GM23248 (cell line): ENCODE measurements around the gene ADRA2C. TPM values are rescaled to one million over a fixed set of nuclear protein-coding genes. Genes with fewer than 3 reads are reported as not detected.

ENCODE experiments used
- DNase-seq: peaks from one replicate; pipeline ENCODE4 v3.0.0-alpha.2; 2015
- H2AFZ ChIP-seq: fragments of 200-600 bp; sonication (generic); 2 replicates; pipeline ENCODE4 v1.6.1; 2016; ENCODE audit warnings: antibody characterized with exemption
- H3F3A ChIP-seq: fragments of 200-600 bp; sonication (generic); 2 replicates; pipeline ENCODE4 v1.6.1; 2016; ENCODE audit warnings: mild to moderate bottlenecking, antibody characterized with exemption, mixed run types; ENCODE audit not compliant: insufficient read depth
- H3K27ac ChIP-seq: fragments of 200-600 bp; sonication (generic); 2 replicates; pipeline ENCODE4 v1.5.1; 2016; ENCODE audit warnings: mild to moderate bottlenecking
- H3K27me3 ChIP-seq: fragments of 200-600 bp; sonication (generic); replicated peaks from 2 replicates; pipeline ENCODE4 v1.6.1; 2016; ENCODE audit warnings: mild to moderate bottlenecking; ENCODE audit not compliant: insufficient read depth
- H3K36me3 ChIP-seq: fragments of 200-600 bp; sonication (generic); 2 replicates; pipeline ENCODE4 v1.6.1; 2016; ENCODE audit warnings: low read depth, mild to moderate bottlenecking
- H3K4me1 ChIP-seq: fragments of 200-600 bp; sonication (generic); 2 replicates; pipeline ENCODE4 v1.6.1; 2016; ENCODE audit warnings: mild to moderate bottlenecking; ENCODE audit not compliant: insufficient read depth
- H3K4me2 ChIP-seq: fragments of 200-600 bp; sonication (generic); one replicate; pipeline ENCODE4 v1.6.1; 2016; ENCODE audit warnings: mild to moderate bottlenecking; ENCODE audit not compliant: unreplicated experiment
- H3K4me3 ChIP-seq: fragments of 200-600 bp; sonication (generic); 2 replicates; pipeline ENCODE4 v1.5.1; 2016; ENCODE audit warnings: mild to moderate bottlenecking
- H3K79me2 ChIP-seq: fragments of 200-600 bp; sonication (generic); 2 replicates; pipeline ENCODE4 v1.6.1; 2016; ENCODE audit warnings: mild to moderate bottlenecking; ENCODE audit not compliant: insufficient read depth
- H3K9ac ChIP-seq: fragments of 200-600 bp; sonication (generic); 2 replicates; pipeline ENCODE4 v1.6.1; 2016; ENCODE audit warnings: mild to moderate bottlenecking
- H3K9me2 ChIP-seq: fragments of 200-600 bp; sonication (generic); 2 replicates; pipeline ENCODE4 v1.6.1; 2016; ENCODE audit warnings: mixed run types, mild to moderate bottlenecking, moderate library complexity; ENCODE audit not compliant: insufficient read depth
- H3K9me3 ChIP-seq: fragments of 200-600 bp; sonication (generic); one replicate; pipeline ENCODE4 v1.6.1; 2017; ENCODE audit warnings: low read depth
- H4K20me1 ChIP-seq: fragments of 200-600 bp; sonication (generic); 2 replicates; pipeline ENCODE4 v1.6.0; 2016; ENCODE audit not compliant: insufficient read depth
- EZH2 ChIP-seq: fragments of 200-600 bp; sonication (generic); IDR thresholded peaks from 2 replicates; pipeline ENCODE4 v1.6.1; 2018; ENCODE audit warnings: antibody characterized with exemption, mild to moderate bottlenecking; ENCODE audit not compliant: insufficient read depth, poor library complexity, severe bottlenecking
- EZH2phosphoT487 ChIP-seq: fragments of 200-600 bp; sonication (generic); IDR thresholded peaks from 2 replicates; pipeline ENCODE4 v1.6.1; 2018; ENCODE audit warnings: antibody characterized with exemption, moderate library complexity, mild to moderate bottlenecking, low read depth; ENCODE audit not compliant: insufficient read depth
- WGBS, 2 experiments: methylation state at CpG; one replicate each; pipeline ENCODE4 v1.1.6; 2015 to 2017; ENCODE audit warnings: low lambda C conversion rate in 2 of 2, low coverage in 1 of 2; ENCODE audit errors: missing lambda C conversion rate in 2 of 2; 5-methylcytosine and 5-hydroxymethylcytosine counted together
- in situ Hi-C: fragments of 300-500 bp; cut with MboI; formaldehyde crosslinking; loops from 2 replicates; pipeline ENCODE4 v1.15.0; 2020
- polyA plus RNA-seq: library from polyadenylated mRNA; unstranded; fragments of >200 nt; fragmentation: Nextera tagmentation; extraction: Ambion mirVana; gene quantifications from 2 replicates; pipeline ENCODE4 v1.2.1, GENCODE V29; 2016
- total RNA-seq: library from RNA; depleted of rRNA; stranded (reverse); fragments of >200 nt; shearing (Covaris generic); gene quantifications from 2 replicates; pipeline ENCODE4 v1.2.3, GENCODE V29; 2014

Gene ADRA2C
- total and polyA plus RNA-seq, 2 experiments from 2014 or later: 0.14 to 2.2 TPM

DNA sequence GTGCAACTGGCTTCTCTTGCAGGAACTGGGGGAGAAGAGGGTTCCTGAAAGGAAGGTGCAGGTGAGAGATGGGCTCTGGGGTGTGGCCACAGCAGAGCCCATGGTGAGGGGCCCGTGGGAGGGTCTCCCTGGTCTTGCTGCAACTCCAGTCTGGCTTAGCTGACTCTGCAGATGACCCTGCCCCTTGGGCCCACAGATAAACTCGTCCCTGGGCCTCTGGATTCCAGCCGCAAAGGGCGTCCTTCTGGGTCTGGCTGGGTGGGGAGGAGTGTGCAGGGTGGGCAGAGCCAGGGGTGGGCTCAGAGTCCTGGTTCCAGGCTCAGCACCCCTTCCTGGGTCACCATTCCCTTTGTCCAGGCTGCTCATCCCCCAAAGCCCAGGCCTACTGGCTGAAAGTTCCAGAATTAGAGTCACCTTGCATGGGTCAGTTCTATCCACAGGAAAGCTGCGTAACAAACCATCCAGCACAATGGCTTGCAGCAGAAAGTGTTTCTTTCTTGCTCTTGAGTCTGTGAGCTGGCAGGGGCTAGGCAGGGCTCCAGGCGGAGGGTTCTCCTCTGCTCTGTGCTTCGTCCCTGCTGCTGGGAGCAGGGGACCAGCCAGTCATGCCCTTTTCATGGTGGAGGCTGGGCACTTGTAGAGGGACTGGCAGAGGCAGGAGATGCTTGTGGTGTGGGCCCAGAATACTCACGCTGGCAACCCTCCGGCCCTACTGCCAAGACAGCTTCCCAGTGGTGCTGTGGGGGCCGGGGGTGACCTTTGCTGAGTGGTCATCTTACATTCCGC is 43.5 kb upstream of the ADRA2C start:
- Histone ChIP-seq H3K27me3 (peaks cover 29% of the 10 kb centered on the region), H3K4me2 (no peak overlapping the region), H2AFZ (no peak overlapping the region), H3K79me2 (no peaks in the 10 kb centered on the region), H3K36me3 (no peaks in the 10 kb centered on the region), H3F3A (no peaks in the 10 kb centered on the region), H3K9me2 (no peaks in the 10 kb centered on the region), H3K9me3 (no peaks in the 10 kb centered on the region), H3K27ac (no peak overlapping the region), H3K4me1 (no peaks in the 10 kb centered on the region), H3K4me3 (no peak overlapping the region), H3K9ac (no peak overlapping the region), H4K20me1 (no peaks in the 10 kb centered on the region)
- TF ChIP-seq EZH2 (no peak), EZH2phosphoT487 (no peak)
- DNase-seq: no peak
- 57 to 68% methylated on average over 11 of the region's 11 CpGs for WGBS, 2 experiments
- in situ Hi-C loops: no loop called here

DNA sequence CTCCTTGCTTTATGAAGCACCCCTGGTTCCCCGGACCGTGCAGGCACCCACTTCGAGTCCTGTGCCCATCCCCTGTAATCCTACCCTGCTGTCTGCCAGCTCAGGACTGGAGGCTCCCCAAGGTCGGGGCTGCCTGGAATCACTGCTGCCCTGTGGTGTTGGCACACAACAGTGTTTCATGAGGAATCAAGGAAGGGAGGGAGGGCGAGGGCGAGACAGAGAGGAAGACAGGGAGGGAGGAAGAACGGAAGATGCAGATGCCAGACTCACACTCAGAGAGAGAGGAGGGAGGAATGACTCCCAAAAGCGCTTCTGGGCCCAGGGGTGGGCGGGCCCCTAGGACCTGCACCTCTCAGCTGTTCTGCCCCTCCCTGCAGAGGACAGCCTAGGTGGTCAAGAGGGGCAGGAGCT is 42.9 kb upstream of the ADRA2C start:
- Histone ChIP-seq H3K4me3 (no peak overlapping the region), H3F3A (no peaks in the 10 kb centered on the region), H3K4me2 (no peak overlapping the region), H4K20me1 (no peaks in the 10 kb centered on the region), H3K79me2 (no peaks in the 10 kb centered on the region), H3K4me1 (no peaks in the 10 kb centered on the region), H3K9me2 (no peaks in the 10 kb centered on the region), H3K9me3 (no peaks in the 10 kb centered on the region), H3K27me3 (peaks cover 23% of the 10 kb centered on the region), H2AFZ (no peak overlapping the region), H3K9ac (no peak overlapping the region), H3K36me3 (no peaks in the 10 kb centered on the region), H3K27ac (no peak overlapping the region)
- WGBS, 2 experiments: 62 to 82% methylated on average over 6 to 9 of the region's 9 CpGs
- TF ChIP-seq EZH2phosphoT487 (no peak), EZH2 (no peak)
- no peak for DNase-seq
- in situ Hi-C loops: no loop called here

DNA sequence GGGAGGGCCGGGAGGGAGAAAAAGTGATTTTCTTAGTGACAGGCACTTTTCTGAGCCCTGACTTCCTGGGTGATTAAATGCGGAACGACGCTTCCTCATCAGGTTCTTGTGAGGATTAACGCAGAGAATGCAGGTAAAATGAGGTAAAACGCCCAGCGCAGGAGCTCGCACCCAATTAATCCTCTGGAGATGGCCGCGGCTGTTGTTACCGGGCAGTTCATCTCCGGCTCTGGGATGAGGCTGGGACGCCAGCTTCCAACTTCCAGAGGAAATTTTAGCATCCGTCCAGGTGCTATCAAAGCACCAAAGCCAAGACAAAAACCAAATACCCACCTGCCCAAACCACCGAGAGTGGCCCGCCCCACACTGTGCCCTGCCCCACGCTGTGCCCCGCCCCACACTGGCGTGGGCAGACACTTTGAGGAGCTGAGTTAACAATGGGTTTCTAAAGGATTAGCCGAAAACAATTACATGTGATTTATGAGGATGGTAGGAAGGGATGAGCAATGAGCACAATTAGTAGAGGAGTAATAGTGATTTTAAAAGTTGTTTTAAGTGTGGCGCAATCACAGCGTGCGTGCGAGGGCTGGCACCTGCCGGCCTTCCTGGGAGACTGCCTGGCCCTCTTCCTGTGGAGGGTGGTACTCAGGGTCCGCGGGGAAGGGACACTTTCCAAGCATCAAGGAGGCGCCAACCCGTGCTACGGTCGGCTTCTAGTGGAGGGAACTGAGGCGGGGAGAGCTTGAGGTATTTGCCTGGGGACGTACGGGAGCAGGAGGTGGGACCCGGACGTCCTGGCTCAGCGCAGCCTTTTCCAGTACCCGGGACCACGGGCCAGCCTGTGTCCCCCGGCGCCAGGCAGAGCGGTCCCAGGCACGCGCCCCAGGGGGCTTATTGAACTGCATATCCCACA is 41.6 kb upstream of the ADRA2C start:
- Histone ChIP-seq H3F3A (no peaks in the 10 kb centered on the region), H4K20me1 (no peaks in the 10 kb centered on the region), H3K9me3 (no peaks in the 10 kb centered on the region), H3K36me3 (no peaks in the 10 kb centered on the region), H3K4me1 (peaks cover under 1% of the 10 kb centered on the region; the same call in 1 of the 2 replicates), H2AFZ (no peak overlapping the region), H3K79me2 (no peaks in the 10 kb centered on the region), H3K4me2 (no peak overlapping the region), H3K27ac (no peak overlapping the region), H3K9ac (no peak overlapping the region), H3K27me3 (peaks cover 17% of the 10 kb centered on the region), H3K9me2 (no peaks in the 10 kb centered on the region), H3K4me3 (no peak overlapping the region)
- TF ChIP-seq EZH2phosphoT487 (no peak), EZH2 (no peak)
- WGBS, 2 experiments: 14 to 16% methylated on average over 36 to 44 of the region's 44 CpGs
- DNase-seq: peak; percentile 27
- in situ Hi-C loops: no loop called here

DNA sequence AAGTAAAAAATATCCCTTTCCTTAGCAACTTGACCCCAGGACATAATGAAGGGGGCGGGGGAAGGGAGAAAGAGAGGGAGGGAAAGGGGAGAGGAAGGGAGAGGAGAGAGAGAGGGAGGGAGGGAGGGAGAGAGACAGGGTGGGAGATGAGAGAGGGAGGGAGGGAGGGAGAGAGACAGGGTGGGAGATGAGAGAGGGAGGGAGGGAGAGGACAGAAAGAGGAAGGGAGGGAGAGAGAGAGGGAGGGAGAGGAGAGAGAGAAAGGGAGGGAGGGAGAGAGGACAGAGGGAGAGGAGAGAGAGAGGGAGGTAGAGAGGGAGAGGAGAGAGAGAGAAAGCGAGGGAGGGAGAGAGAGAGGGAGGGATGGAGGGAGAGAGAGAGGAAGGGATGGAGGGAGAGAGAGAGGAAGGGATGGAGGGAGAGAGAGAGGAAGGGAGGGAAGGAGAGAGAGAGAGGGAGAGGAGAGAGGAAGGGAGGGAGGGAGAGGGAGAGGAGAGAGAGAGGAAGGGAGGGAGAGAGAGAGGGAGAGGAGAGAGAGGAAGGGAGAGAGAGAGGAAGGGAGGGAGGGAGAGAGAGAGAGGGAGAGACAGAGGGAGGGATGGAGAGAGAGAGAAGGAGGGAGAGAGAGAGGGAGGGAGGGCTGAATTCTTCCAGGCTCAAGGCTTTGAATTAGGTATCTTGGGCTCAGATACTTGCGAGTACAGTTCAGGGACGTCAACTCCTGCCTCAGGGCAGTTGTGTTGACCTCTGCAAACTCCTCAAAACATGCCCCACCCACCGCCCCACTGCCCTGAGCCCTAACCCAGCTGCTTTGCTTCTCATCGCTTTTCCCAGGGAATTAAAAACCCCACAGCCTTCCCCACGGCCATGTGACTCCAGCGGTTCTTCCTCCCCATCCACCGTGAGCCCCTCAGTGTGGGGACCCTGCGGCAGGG is 40.0 kb upstream of the ADRA2C start:
- no peak overlapping the region for H3K27ac ChIP-seq
- no peak overlapping the region for H3K4me3 ChIP-seq
- H3K36me3 ChIP-seq: no peaks in the 10 kb centered on the region
- no peaks in the 10 kb centered on the region for H3K9me3 ChIP-seq
- TF ChIP-seq EZH2phosphoT487: no peak
- no peak for TF ChIP-seq EZH2
- H3K9ac ChIP-seq: no peak overlapping the region
- peaks cover 17% of the 10 kb centered on the region for H3K27me3 ChIP-seq
- H3K9me2 ChIP-seq: no peaks in the 10 kb centered on the region
- no peak overlapping the region for H2AFZ ChIP-seq
- 17 to 33% methylated on average over 7 to 10 of the region's 10 CpGs for WGBS, 2 experiments
- in situ Hi-C loops: no loop called here
- H3K4me1 ChIP-seq: peaks cover 5% of the 10 kb centered on the region
- H3K79me2 ChIP-seq: no peaks in the 10 kb centered on the region
- no peaks in the 10 kb centered on the region for H3F3A ChIP-seq
- no peak overlapping the region for H3K4me2 ChIP-seq
- no peak for DNase-seq
- H4K20me1 ChIP-seq: no peaks in the 10 kb centered on the region
